HepG2 (cell line): ENCODE data around the gene EPB41L4A. TPM values are rescaled to one million over a fixed set of nuclear protein-coding genes. Genes with fewer than 3 reads are reported as not detected.
A peak's percentile ranks its signal among the peaks of the same experiment; 100 is the strongest.

Experiments
- ATF5 ChIP-seq: sonication (generic); formaldehyde crosslinking; IDR thresholded peaks from 2 replicates; pipeline ENCODE4 v1.4.0; 2020; ENCODE audit warnings: mild to moderate bottlenecking, low read depth, missing genetic modification reagents
- CTCF ChIP-seq: sonication (generic); formaldehyde crosslinking; IDR thresholded peaks from 2 replicates; pipeline ENCODE4 v1.5.0; 2020; ENCODE audit warnings: mild to moderate bottlenecking, missing genetic modification reagents, moderate library complexity
- GATA4 ChIP-seq: sonication (generic); IDR thresholded peaks from 2 replicates; pipeline ENCODE4 v1.6.1; 2016; ENCODE audit warnings: antibody characterized with exemption, low read depth, borderline replicate concordance
- HBP1 ChIP-seq: IDR thresholded peaks from 2 replicates; pipeline ENCODE4 v1.6.1; 2016; ENCODE audit warnings: low read depth, control low read depth
- HES4 ChIP-seq: sonication (generic); formaldehyde crosslinking; IDR thresholded peaks from 2 replicates; pipeline ENCODE4 v1.9.0; 2021; ENCODE audit warnings: mild to moderate bottlenecking, missing genetic modification reagents, borderline replicate concordance
- MAF1 ChIP-seq: sonication (generic); formaldehyde crosslinking; IDR thresholded peaks from 2 replicates; pipeline ENCODE4 v1.5.0; 2020; ENCODE audit warnings: missing genetic modification reagents, borderline replicate concordance
- PRDM10 ChIP-seq: sonication (generic); formaldehyde crosslinking; IDR thresholded peaks from 2 replicates; pipeline ENCODE4 v1.4.0; 2020; ENCODE audit warnings: low read depth, missing genetic modification reagents
- RBFOX2 ChIP-seq: fragments of 200-400 bp; formaldehyde crosslinking; IDR thresholded peaks from 2 replicates; pipeline ENCODE4 v1.6.1; 2017; ENCODE audit warnings: low read depth, mild to moderate bottlenecking, low read length
- TEF ChIP-seq: sonication (generic); formaldehyde crosslinking; IDR thresholded peaks from 2 replicates; pipeline ENCODE4 v1.5.0; 2020; ENCODE audit warnings: missing genetic modification reagents
- ZNF556 ChIP-seq: sonication (generic); formaldehyde crosslinking; IDR thresholded peaks from 2 replicates; pipeline ENCODE4 v1.4.0; 2020; ENCODE audit warnings: mild to moderate bottlenecking, missing genetic modification reagents, borderline replicate concordance
- ZNF800 ChIP-seq: sonication (generic); formaldehyde crosslinking; IDR thresholded peaks from 2 replicates; pipeline ENCODE4 v1.4.0; 2020; ENCODE audit warnings: missing genetic modification reagents
- ZSCAN21 ChIP-seq: sonication (generic); formaldehyde crosslinking; IDR thresholded peaks from 2 replicates; pipeline ENCODE4 v1.8.0; 2022; ENCODE audit warnings: mild to moderate bottlenecking, missing genetic modification reagents, moderate library complexity, borderline replicate concordance
- polyA plus RNA-seq, 8 experiments: library from polyadenylated mRNA; depleted of rRNA in 3 of 8; stranded (reverse) in 7 of 8; unstranded in 1 of 8; fragments of >200 nt; fragmentation: Illumina TruSeq in 4 of 8; extraction: Trizol in 4 of 8; gene quantifications; 2 replicates each; pipeline versions ENCODE4 v1.2.1 to v1.2.3, GENCODE V29; 2011 to 2016; ENCODE audit warnings: low read depth in 4 of 8, missing spikeins in 1 of 8, mixed read lengths in 1 of 8; ENCODE audit not compliant: insufficient read depth in 1 of 8
- total RNA-seq, 5 experiments: library from RNA; depleted of rRNA; stranded (reverse); fragments of >200 nt; fragmentation: Illumina TruSeq; extraction: Trizol; gene quantifications; 2 replicates each; pipeline ENCODE4 v1.2.3, GENCODE V29; 2016; ENCODE audit warnings: low read depth in 1 of 5
- TF ChIP-seq, protein P1 (sequence below): sonication (generic); formaldehyde crosslinking; IDR thresholded peaks from 2 replicates; pipeline ENCODE4 v1.4.0; 2020; ENCODE audit warnings: missing genetic modification reagents

Gene EPB41L4A
- total and polyA plus RNA-seq, 2 of the 13 experiments (the other 11 are each of a cell fraction or from before 2014, with no cell fraction given), result 0.07 TPM; not detected in 1

GRCh38 chr5:112419986-112420864, 1.1 kb upstream of the EPB41L4A start (continued):
- TF ChIP-seq TEF (CRISPR knock-in tag) (no peak), ZNF800 (CRISPR knock-in tag) (peak; percentile 68; the same call in 1 of the 2 replicates), RBFOX2 (no peak), HES4 (no peak), HBP1 (CRISPR knock-in tag) (no peak), MAF1 (CRISPR knock-in tag) (0 out of 2 replicates have a peak, but pooled peaks have one; percentile 43), ZNF556 (CRISPR knock-in tag) (no peak), CTCF (CRISPR knock-in tag) (peak; percentile 97), ZSCAN21 (peak; percentile 34; the same call in 1 of the 2 replicates), PRDM10 (CRISPR knock-in tag) (no peak), GATA4 (no peak), ATF5 (CRISPR knock-in tag) (no peak)
- TF ChIP-seq, protein P1, sequence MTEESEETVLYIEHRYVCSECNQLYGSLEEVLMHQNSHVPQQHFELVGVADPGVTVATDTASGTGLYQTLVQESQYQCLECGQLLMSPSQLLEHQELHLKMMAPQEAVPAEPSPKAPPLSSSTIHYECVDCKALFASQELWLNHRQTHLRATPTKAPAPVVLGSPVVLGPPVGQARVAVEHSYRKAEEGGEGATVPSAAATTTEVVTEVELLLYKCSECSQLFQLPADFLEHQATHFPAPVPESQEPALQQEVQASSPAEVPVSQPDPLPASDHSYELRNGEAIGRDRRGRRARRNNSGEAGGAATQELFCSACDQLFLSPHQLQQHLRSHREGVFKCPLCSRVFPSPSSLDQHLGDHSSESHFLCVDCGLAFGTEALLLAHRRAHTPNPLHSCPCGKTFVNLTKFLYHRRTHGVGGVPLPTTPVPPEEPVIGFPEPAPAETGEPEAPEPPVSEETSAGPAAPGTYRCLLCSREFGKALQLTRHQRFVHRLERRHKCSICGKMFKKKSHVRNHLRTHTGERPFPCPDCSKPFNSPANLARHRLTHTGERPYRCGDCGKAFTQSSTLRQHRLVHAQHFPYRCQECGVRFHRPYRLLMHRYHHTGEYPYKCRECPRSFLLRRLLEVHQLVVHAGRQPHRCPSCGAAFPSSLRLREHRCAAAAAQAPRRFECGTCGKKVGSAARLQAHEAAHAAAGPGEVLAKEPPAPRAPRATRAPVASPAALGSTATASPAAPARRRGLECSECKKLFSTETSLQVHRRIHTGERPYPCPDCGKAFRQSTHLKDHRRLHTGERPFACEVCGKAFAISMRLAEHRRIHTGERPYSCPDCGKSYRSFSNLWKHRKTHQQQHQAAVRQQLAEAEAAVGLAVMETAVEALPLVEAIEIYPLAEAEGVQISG, result peak; percentile 45; the same call in 1 of the 2 replicates
